Endodermal cell (in vitro differentiated cells): ENCODE data around the gene MELK. TPM values are rescaled to one million over a fixed set of nuclear protein-coding genes. Genes with fewer than 3 reads are reported as not detected.

Source experiments
- DNase-seq: peaks from one replicate; pipeline ENCODE4 v3.0.0-alpha.2; 2017
- H3K27ac ChIP-seq: 2 replicates; pipeline ENCODE4 v1.5.1; 2013; ENCODE audit warnings: mild to moderate bottlenecking, low read depth, low read length, moderate library complexity
- H3K27me3 ChIP-seq: 2 replicates; pipeline ENCODE4 v1.6.1; 2013; ENCODE audit warnings: mild to moderate bottlenecking, low read length, moderate library complexity; ENCODE audit not compliant: insufficient read depth, control insufficient read depth, poor library complexity, severe bottlenecking
- H3K36me3 ChIP-seq: 2 replicates; pipeline ENCODE4 v1.7.0; 2013; ENCODE audit warnings: mild to moderate bottlenecking, low read length, moderate library complexity; ENCODE audit not compliant: control insufficient read depth, insufficient read depth
- H3K4me1 ChIP-seq: one replicate; pipeline ENCODE4 v1.7.0; 2013; ENCODE audit warnings: low read length; ENCODE audit not compliant: control insufficient read depth, insufficient read depth
- H3K4me3 ChIP-seq: 2 replicates; pipeline ENCODE4 v1.5.1; 2013; ENCODE audit warnings: mild to moderate bottlenecking, low read length, moderate library complexity
- H3K9ac ChIP-seq: 2 replicates; pipeline ENCODE4 v1.6.1; 2013; ENCODE audit warnings: mild to moderate bottlenecking, low read length, moderate library complexity; ENCODE audit not compliant: poor library complexity, severe bottlenecking; ENCODE audit errors: extremely low read depth
- H3K9me3 ChIP-seq: 2 replicates; pipeline ENCODE4 v1.6.1; 2013; ENCODE audit warnings: mild to moderate bottlenecking, low read length, moderate library complexity; ENCODE audit not compliant: control insufficient read depth
- H3K27ac Mint-ChIP-seq: 2 replicates; pipeline ENCODE4 v1.8.0; 2020; ENCODE audit warnings: mixed read lengths
- H3K27me3 Mint-ChIP-seq: 2 replicates; pipeline ENCODE4 v1.8.0; 2021; ENCODE audit warnings: mild to moderate bottlenecking, mixed read lengths; ENCODE audit not compliant: insufficient read depth
- H3K36me3 Mint-ChIP-seq: 2 replicates; pipeline ENCODE4 v1.8.0; 2020; ENCODE audit warnings: low read depth, mixed read lengths
- H3K4me1 Mint-ChIP-seq: 2 replicates; pipeline ENCODE4 v1.8.0; 2020; ENCODE audit warnings: mixed read lengths
- H3K4me3 Mint-ChIP-seq: 2 replicates; pipeline ENCODE4 v1.8.0; 2020; ENCODE audit warnings: mild to moderate bottlenecking, moderate library complexity, mixed read lengths
- H3K9me3 Mint-ChIP-seq: 2 replicates; pipeline ENCODE4 v1.8.0; 2020; ENCODE audit warnings: mild to moderate bottlenecking, mixed read lengths
- CTCF ChIP-seq: fragments of 200-600 bp; sonication (generic); conservative IDR thresholded peaks from 2 replicates; pipeline ENCODE4 v1.5.0; 2021; ENCODE audit warnings: antibody characterized with exemption, mild to moderate bottlenecking
- WGBS, 2 experiments: methylation state at CpG; one replicate each; pipeline versions ENCODE4 v1.1.5 to v1.1.7; 2013; ENCODE audit warnings: missing lambda C conversion rate in 2 of 2, mixed read lengths in 1 of 2; ENCODE audit not compliant: insufficient coverage in 1 of 2, insufficient read length in 1 of 2; 5-methylcytosine and 5-hydroxymethylcytosine counted together
- total RNA-seq, 2 donors: library from RNA; stranded (reverse); fragmentation: NEBNext Ultra II Directional in 1 of 2; extraction: Animal tissue kit (Norgen Biotek cat#: 25700) in 1 of 2; gene quantifications; 2 replicates in 1 of 2; 3 replicates in 1 of 2; pipeline ENCODE4 v1.2.1, GENCODE V29; 2021

The MELK gene
- total RNA-seq, 2 donors from 2014 or later: 45.6 to 88.9 TPM

- Histone ChIP-seq H3K27me3 (no peaks in the 10 kb centered on the region), H3K9ac (no peak overlapping the region), H3K9me3 (no peaks in the 10 kb centered on the region), H3K27ac (no peak overlapping the region), H3K4me3 (no peak overlapping the region), H3K36me3 (peaks cover 85% of the 10 kb centered on the region), H3K4me1 (no peaks in the 10 kb centered on the region)
- Mint-ChIP-seq H3K9me3 (peaks cover 5% of the 10 kb centered on the region), H3K36me3 (peaks cover 70% of the 10 kb centered on the region), H3K4me3 (no peak overlapping the region), H3K4me1 (no peaks in the 10 kb centered on the region), H3K27me3 (no peaks in the 10 kb centered on the region), H3K27ac (no peak overlapping the region)
- TF ChIP-seq CTCF: peak; percentile 78
- DNase-seq: peak; percentile 46
- WGBS, 2 experiments: 89 to 91% methylated on average over 1 to 2 of the region's 2 CpGs
Measured at GRCh38 chr9:36597412-36598178, 24.9 kb downstream of the MELK start.

GRCh38 chr9:36598273-36598672 is 25.6 kb downstream of the MELK start:
- H3K27ac Mint-ChIP-seq: no peak overlapping the region
- DNase-seq: no peak
- Histone ChIP-seq H3K9ac (no peak overlapping the region), H3K27me3 (no peaks in the 10 kb centered on the region), H3K4me3 (no peak overlapping the region), H3K4me1 (no peaks in the 10 kb centered on the region), H3K9me3 (no peaks in the 10 kb centered on the region), H3K27ac (no peak overlapping the region), H3K36me3 (peaks cover 84% of the 10 kb centered on the region)
- no peaks in the 10 kb centered on the region for H3K4me1 Mint-ChIP-seq
- peaks cover 71% of the 10 kb centered on the region for H3K36me3 Mint-ChIP-seq
- TF ChIP-seq CTCF: no peak
- 95 to 100% methylated on average over 1 of the region's 1 CpG for WGBS, 2 experiments
- no peaks in the 10 kb centered on the region for H3K27me3 Mint-ChIP-seq
- H3K4me3 Mint-ChIP-seq: no peak overlapping the region
- peaks cover 5% of the 10 kb centered on the region for H3K9me3 Mint-ChIP-seq

- peaks cover 56% of the 10 kb centered on the region for H3K36me3 Mint-ChIP-seq
- 91 to 100% methylated on average over 2 of the region's 3 CpGs for WGBS, 2 experiments
- no peaks in the 10 kb centered on the region for H3K9me3 Mint-ChIP-seq
- H3K27me3 Mint-ChIP-seq: no peaks in the 10 kb centered on the region
- DNase-seq: no peak
- H3K4me3 Mint-ChIP-seq: no peak overlapping the region
- no peak overlapping the region for H3K9ac ChIP-seq
- H3K4me1 Mint-ChIP-seq: no peaks in the 10 kb centered on the region
- no peaks in the 10 kb centered on the region for H3K27me3 ChIP-seq
- H3K4me3 ChIP-seq: no peak overlapping the region
- no peaks in the 10 kb centered on the region for H3K9me3 ChIP-seq
- H3K36me3 ChIP-seq: peaks cover 82% of the 10 kb centered on the region
- TF ChIP-seq CTCF: no peak
- no peaks in the 10 kb centered on the region for H3K4me1 ChIP-seq
- H3K27ac ChIP-seq: no peak overlapping the region
- no peak overlapping the region for H3K27ac Mint-ChIP-seq
Measured at GRCh38 chr9:36603006-36603405, 30.3 kb downstream of the MELK start.
